CD14-positive monocyte (primary cell): ENCODE results near the gene TMUB1. TPM values are rescaled to one million over a fixed set of nuclear protein-coding genes. Genes with fewer than 3 reads are reported as not detected.

Source experiments
- DNase-seq, 3 donors: peaks; one replicate each; pipeline ENCODE4 v3.0.0-alpha.2; 2011 to 2022
- H2AFZ ChIP-seq: 2 replicates; pipeline ENCODE4 v1.6.0; 2012; ENCODE audit warnings: mild to moderate bottlenecking, low read depth, low read length, inconsistent platforms; ENCODE audit not compliant: insufficient read depth, poor library complexity, severe bottlenecking
- H3K27ac ChIP-seq, 2 donors: 1 replicate in 1 of 2; 2 replicates in 1 of 2; pipeline ENCODE4 v1.5.1; 2012 to 2013; ENCODE audit warnings: low read length in 2 of 2, control low read depth in 1 of 2, inconsistent platforms in 1 of 2, low read depth in 1 of 2, mild to moderate bottlenecking in 1 of 2
- H3K27me3 ChIP-seq, 2 donors: one replicate each; pipeline versions ENCODE4 v1.6.0 to v1.6.1; 2011 to 2013; ENCODE audit warnings: low read length in 2 of 2; ENCODE audit not compliant: control insufficient read depth in 2 of 2, insufficient read depth in 2 of 2
- H3K36me3 ChIP-seq, 2 donors: replicated peaks in 1 of 2; 1 replicate in 1 of 2; 2 replicates in 1 of 2; pipeline versions ENCODE4 v1.5.1 to v1.6.1; 2012 to 2013; ENCODE audit warnings: low read length in 2 of 2, control low read depth in 1 of 2, inconsistent platforms in 1 of 2, mild to moderate bottlenecking in 1 of 2; ENCODE audit not compliant: insufficient read depth in 2 of 2, control insufficient read depth in 1 of 2
- H3K4me1 ChIP-seq, 2 donors: 1 replicate in 1 of 2; 2 replicates in 1 of 2; pipeline versions ENCODE4 v1.5.1 to v1.6.1; 2012 to 2013; ENCODE audit warnings: low read length in 2 of 2, control low read depth in 1 of 2, inconsistent platforms in 1 of 2, mild to moderate bottlenecking in 1 of 2, moderate library complexity in 1 of 2; ENCODE audit not compliant: insufficient read depth in 2 of 2, control insufficient read depth in 1 of 2
- H3K4me2 ChIP-seq: replicated peaks from 2 replicates; pipeline ENCODE3; 2012; ENCODE audit warnings: low read length, moderate library complexity, mild to moderate bottlenecking; ENCODE audit not compliant: poor library complexity, severe bottlenecking; ENCODE audit errors: extremely low read depth
- H3K4me3 ChIP-seq, 3 experiments: fragments of 200-600 bp in 1 of 3; sonication (generic) in 1 of 3; replicated peaks in 1 of 3; 1 replicate in 2 of 3; 2 replicates in 1 of 3; pipeline ENCODE4 v1.5.1; 2011 to 2013; ENCODE audit warnings: low read length in 3 of 3, mild to moderate bottlenecking in 3 of 3, control low read depth in 2 of 3, low read depth in 2 of 3, inconsistent platforms in 1 of 3, moderate library complexity in 1 of 3
- H3K79me2 ChIP-seq: 2 replicates; pipeline ENCODE4 v1.6.0; 2012; ENCODE audit warnings: mild to moderate bottlenecking, control low read depth, inconsistent platforms, low read length, moderate library complexity; ENCODE audit not compliant: insufficient read depth
- H3K9ac ChIP-seq: 2 replicates; pipeline ENCODE4 v1.6.0; 2017; ENCODE audit warnings: low read length, mild to moderate bottlenecking; ENCODE audit not compliant: insufficient read depth, poor library complexity, severe bottlenecking
- H3K9me3 ChIP-seq, 2 donors: replicated peaks in 1 of 2; 1 replicate in 1 of 2; 2 replicates in 1 of 2; pipeline versions ENCODE4 v1.5.1 to v1.6.1; 2012 to 2013; ENCODE audit warnings: low read length in 2 of 2, control low read depth in 1 of 2; ENCODE audit not compliant: control insufficient read depth in 1 of 2, insufficient read depth in 1 of 2
- H4K20me1 ChIP-seq: 2 replicates; pipeline ENCODE4 v1.6.0; 2012; ENCODE audit warnings: mild to moderate bottlenecking, low read length, control low read depth, moderate library complexity; ENCODE audit not compliant: insufficient read depth
- H3K27ac Mint-ChIP-seq, 7 donors: one replicate each; pipeline ENCODE4 v1.8.0; 2020; ENCODE audit warnings: mild to moderate bottlenecking in 7 of 7, mixed read lengths in 7 of 7, moderate library complexity in 6 of 7, inconsistent platforms in 2 of 7
- H3K27me3 Mint-ChIP-seq, 3 donors: one replicate each; pipeline ENCODE4 v1.8.0; 2021 to 2022; ENCODE audit warnings: low read depth in 3 of 3, mild to moderate bottlenecking in 3 of 3, mixed read lengths in 3 of 3, moderate library complexity in 3 of 3, inconsistent platforms in 1 of 3
- H3K36me3 Mint-ChIP-seq, 2 donors: one replicate each; pipeline ENCODE4 v1.8.0; 2020; ENCODE audit warnings: mixed read lengths in 2 of 2, inconsistent platforms in 1 of 2, mild to moderate bottlenecking in 1 of 2
- H3K4me1 Mint-ChIP-seq: one replicate; pipeline ENCODE4 v1.8.0; 2020; ENCODE audit warnings: mild to moderate bottlenecking, mixed read lengths
- H3K4me3 Mint-ChIP-seq, 2 donors: one replicate each; pipeline ENCODE4 v1.8.0; 2020; ENCODE audit warnings: mild to moderate bottlenecking in 2 of 2, mixed read lengths in 2 of 2, moderate library complexity in 1 of 2
- H3K9me3 Mint-ChIP-seq, 7 donors: one replicate each; pipeline ENCODE4 v1.8.0; 2020 to 2022; ENCODE audit warnings: mixed read lengths in 7 of 7, mild to moderate bottlenecking in 6 of 7, moderate library complexity in 6 of 7, inconsistent platforms in 2 of 7
- WGBS: methylation state at CpG from one replicate; pipeline ENCODE4 v1.1.5; 2013; ENCODE audit warnings: missing lambda C conversion rate; ENCODE audit not compliant: insufficient coverage; 5-methylcytosine and 5-hydroxymethylcytosine counted together
- intact Hi-C, 2 donors: fragments of 100-400 bp; cut with micrococcal nuclease; formaldehyde crosslinking; loops; one replicate each; pipeline versions ENCODE4 v1.15.0 to v1.15.1; 2023
- polyA plus RNA-seq, 3 donors: library from polyadenylated mRNA; depleted of rRNA in 1 of 3; unstranded in 2 of 3; stranded (reverse) in 1 of 3; fragments of 300-500 nt in 2 of 3; fragments of >200 nt in 1 of 3; fragmentation: Illumina TruSeq in 2 of 3; gene quantifications; 1 replicate in 2 of 3; 2 replicates in 1 of 3; pipeline ENCODE4 v1.2.3, GENCODE V29; 2012 to 2021
- TF ChIP-seq, protein P1 (sequence below): fragments of 200-600 bp; IDR thresholded peaks from one replicate; pipeline ENCODE4 v1.8.0; 2022; ENCODE audit warnings: antibody characterized with exemption, mild to moderate bottlenecking

Gene TMUB1
- polyA plus RNA-seq, 3 donors, result 17.4 to 28.2 (median 19.8) TPM

DNA sequence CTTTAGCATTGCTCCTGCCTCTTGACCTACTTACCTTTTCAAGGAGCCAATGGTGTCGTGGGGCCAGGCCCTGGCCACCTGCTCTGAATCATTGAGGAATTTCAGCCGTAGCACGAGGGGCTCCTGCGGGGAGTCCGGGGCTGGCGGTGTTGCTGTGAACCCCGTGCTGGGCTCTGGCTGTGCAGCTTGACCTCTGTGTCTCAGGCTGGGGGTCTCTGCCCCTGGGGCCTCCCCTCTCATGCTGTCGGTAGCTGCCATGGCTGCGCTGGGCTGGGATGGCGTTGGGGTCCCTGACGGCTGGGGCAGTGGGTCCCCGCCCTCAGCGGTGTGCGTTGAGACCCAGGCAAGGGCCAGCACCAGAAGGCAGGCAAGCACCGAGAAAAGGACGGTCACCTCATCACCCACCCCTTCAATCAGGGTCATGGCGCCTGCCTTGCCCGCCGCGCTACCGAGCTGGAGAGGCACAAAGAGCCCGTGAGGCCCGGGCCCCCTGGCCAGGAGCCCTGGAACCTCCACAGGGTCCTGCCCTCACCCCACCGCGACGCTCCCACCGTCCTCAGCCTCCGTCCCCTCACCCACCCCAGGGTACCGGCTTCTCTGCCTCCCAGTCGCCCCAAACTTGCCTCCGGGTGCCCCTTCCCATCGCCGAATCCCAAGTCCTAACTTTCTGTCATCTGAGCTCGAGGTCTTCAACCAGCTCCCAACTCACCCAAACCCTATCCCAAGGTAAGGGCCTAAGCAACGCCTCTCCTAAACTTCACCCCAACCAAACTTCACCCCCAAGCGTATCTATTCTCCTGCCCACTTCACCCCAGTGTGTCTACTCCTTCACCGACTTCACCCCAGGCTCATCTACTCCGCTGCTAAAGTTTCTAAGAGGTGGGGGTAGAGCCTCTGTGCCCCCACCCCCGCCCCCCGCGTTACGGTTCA is 887 bp downstream of the TMUB1 start:
- H3K79me2 ChIP-seq, result peaks cover 43% of the 10 kb centered on the region
- H3K27me3 Mint-ChIP-seq, result peaks cover 0 to 2% (median 1%) of the 10 kb centered on the region in 3 donors
- no peak for DNase-seq
- peak overlapping the region; percentile 84 for H3K9ac ChIP-seq
- peak overlapping the region; percentile 84 to 91 for H3K4me3 Mint-ChIP-seq
- peak overlapping the region; percentile 86 for H3K4me2 ChIP-seq
- H3K4me1 ChIP-seq, result peaks cover 47 to 67% of the 10 kb centered on the region in 2 donors
- TF ChIP-seq, protein P1, sequence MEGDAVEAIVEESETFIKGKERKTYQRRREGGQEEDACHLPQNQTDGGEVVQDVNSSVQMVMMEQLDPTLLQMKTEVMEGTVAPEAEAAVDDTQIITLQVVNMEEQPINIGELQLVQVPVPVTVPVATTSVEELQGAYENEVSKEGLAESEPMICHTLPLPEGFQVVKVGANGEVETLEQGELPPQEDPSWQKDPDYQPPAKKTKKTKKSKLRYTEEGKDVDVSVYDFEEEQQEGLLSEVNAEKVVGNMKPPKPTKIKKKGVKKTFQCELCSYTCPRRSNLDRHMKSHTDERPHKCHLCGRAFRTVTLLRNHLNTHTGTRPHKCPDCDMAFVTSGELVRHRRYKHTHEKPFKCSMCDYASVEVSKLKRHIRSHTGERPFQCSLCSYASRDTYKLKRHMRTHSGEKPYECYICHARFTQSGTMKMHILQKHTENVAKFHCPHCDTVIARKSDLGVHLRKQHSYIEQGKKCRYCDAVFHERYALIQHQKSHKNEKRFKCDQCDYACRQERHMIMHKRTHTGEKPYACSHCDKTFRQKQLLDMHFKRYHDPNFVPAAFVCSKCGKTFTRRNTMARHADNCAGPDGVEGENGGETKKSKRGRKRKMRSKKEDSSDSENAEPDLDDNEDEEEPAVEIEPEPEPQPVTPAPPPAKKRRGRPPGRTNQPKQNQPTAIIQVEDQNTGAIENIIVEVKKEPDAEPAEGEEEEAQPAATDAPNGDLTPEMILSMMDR, result no peak
- intact Hi-C loops, result loop anchor here in 1 of 2 donors (10.0 kb wide), 2 partner anchors 298 to 708 kb away; partner anchors contain the start of gene ZNF775
- H3K36me3 Mint-ChIP-seq, result peaks cover 3 to 8% of the 10 kb centered on the region in 2 donors
- peak overlapping the region; percentile 72 for H2AFZ ChIP-seq
- H3K36me3 ChIP-seq, result peaks cover 0 to 7% of the 10 kb centered on the region in 2 donors
- peaks cover 26% of the 10 kb centered on the region for H4K20me1 ChIP-seq
- 81% methylated on average over 29 of the region's 42 CpGs for WGBS
- H3K27me3 ChIP-seq, result no peaks in the 10 kb centered on the region
- peaks cover 43% of the 10 kb centered on the region for H3K4me1 Mint-ChIP-seq
- peak overlapping the region; percentile 54 to 88 (median 59) for H3K4me3 ChIP-seq
- H3K9me3 Mint-ChIP-seq, result peaks cover 0 to 2% (median 0%) of the 10 kb centered on the region in 7 donors
- H3K9me3 ChIP-seq, result no peaks in the 10 kb centered on the region
- H3K27ac Mint-ChIP-seq, result peak overlapping the region; percentile 68 to 95 (median 90)
- peak overlapping the region; percentile 35 to 81 for H3K27ac ChIP-seq
